Activated CD8-positive, alpha-beta T cell treated with anti-CD3 and anti-CD28 coated beads for 36 hours (primary cell): ENCODE results near the gene CFAP97. TPM values are rescaled to one million over a fixed set of nuclear protein-coding genes. Genes with fewer than 3 reads are reported as not detected.
A peak's percentile ranks its signal among the peaks of the same experiment; 100 is the strongest.

ENCODE experiments used
- ATAC-seq: fragments of 200-7000 bp; cut with Tn5 transposase; one replicate; pipeline ENCODE4 v1.10.0; 2021; ENCODE audit warnings: mild to moderate bottlenecking, moderate library complexity
- CTCF ChIA-PET: fragments of 350-600 bp; sonication (Branson Sonifier 250); formaldehyde crosslinking; loops from one replicate; lab custom pipeline; 2021; ENCODE audit warnings: antibody characterized with exemption; lab: Charles Lee
- POLR2A ChIA-PET: fragments of 350-600 bp; sonication (Branson Sonifier 250); formaldehyde crosslinking; loops from one replicate; lab custom pipeline; 2021; ENCODE audit warnings: antibody characterized with exemption; lab: Charles Lee
- DNase-seq: peaks from one replicate; pipeline ENCODE4 v3.0.0-alpha.2; 2020
- H3K27ac Mint-ChIP-seq: one replicate; pipeline ENCODE4 v1.8.0; 2021; ENCODE audit warnings: mild to moderate bottlenecking, mixed read lengths
- H3K27me3 Mint-ChIP-seq: one replicate; pipeline ENCODE4 v1.8.0; 2021; ENCODE audit warnings: mixed read lengths
- H3K36me3 Mint-ChIP-seq: one replicate; pipeline ENCODE4 v1.8.0; 2021; ENCODE audit warnings: low read depth, mixed read lengths
- H3K4me1 Mint-ChIP-seq: one replicate; pipeline ENCODE4 v1.8.0; 2021; ENCODE audit warnings: low read depth, mixed read lengths
- H3K4me3 Mint-ChIP-seq: one replicate; pipeline ENCODE4 v1.8.0; 2021; ENCODE audit warnings: mild to moderate bottlenecking, moderate library complexity, mixed read lengths
- H3K9me3 Mint-ChIP-seq: one replicate; pipeline ENCODE4 v1.8.0; 2021; ENCODE audit warnings: mixed read lengths
- CTCF ChIP-seq: fragments of 200-600 bp; IDR thresholded peaks from one replicate; pipeline ENCODE4 v1.8.0; 2022; ENCODE audit warnings: antibody characterized with exemption, mild to moderate bottlenecking
- intact Hi-C: fragments of 100-400 bp; cut with micrococcal nuclease; formaldehyde crosslinking; loops from one replicate; pipeline ENCODE4 v1.10.0; 2022
- total RNA-seq, 2 experiments: library from RNA; stranded (reverse); gene quantifications; one replicate each; pipeline ENCODE4 v1.2.3, GENCODE V29; 2021

Gene CFAP97
- total RNA-seq, 2 experiments from 2014 or later: 48.5 to 50.3 TPM

- Mint-ChIP-seq H3K27ac (no peak overlapping the region), H3K4me1 (peaks cover 4% of the 10 kb centered on the region), H3K27me3 (no peaks in the 10 kb centered on the region), H3K9me3 (no peaks in the 10 kb centered on the region), H3K36me3 (peaks cover 5% of the 10 kb centered on the region), H3K4me3 (no peak overlapping the region)
- POLR2A ChIA-PET: no interaction called here
- ATAC-seq: no peak
- no peak for TF ChIP-seq CTCF
- intact Hi-C loops: no loop called here
- no peak for DNase-seq
- CTCF ChIA-PET: interaction anchor here (1.0 kb wide), 1 partner anchor 60 kb away, joined by 3 read pairs; no protein-coding TSS in a partner anchor
Measured at GRCh38 chr4:185225940-185226339, 22.1 kb upstream of the CFAP97 start.

GRCh38 chr4:185224597-185224996, 20.8 kb upstream of the CFAP97 start:
- Mint-ChIP-seq H3K27ac (no peak overlapping the region), H3K36me3 (peaks cover 5% of the 10 kb centered on the region), H3K9me3 (no peaks in the 10 kb centered on the region), H3K4me1 (peaks cover 8% of the 10 kb centered on the region), H3K27me3 (no peaks in the 10 kb centered on the region), H3K4me3 (no peak overlapping the region)
- peak; percentile 22 for TF ChIP-seq CTCF
- CTCF ChIA-PET: no interaction called here
- POLR2A ChIA-PET: no interaction called here
- no peak for DNase-seq
- intact Hi-C loops: no loop called here
- ATAC-seq: no peak

- intact Hi-C loops: no loop called here
- DNase-seq (no peak), ATAC-seq (no peak)
- H3K4me3 Mint-ChIP-seq: no peak overlapping the region
- peaks cover 5% of the 10 kb centered on the region for H3K36me3 Mint-ChIP-seq
- no peak for TF ChIP-seq CTCF
- no peak overlapping the region for H3K27ac Mint-ChIP-seq
- H3K27me3 Mint-ChIP-seq: no peaks in the 10 kb centered on the region
- H3K4me1 Mint-ChIP-seq: peaks cover 12% of the 10 kb centered on the region
- ChIA-PET POLR2A (interaction anchor here (1.2 kb wide), 1 partner anchor 57 kb away, joined by 4 read pairs; no protein-coding TSS in a partner anchor), CTCF (no interaction called here)
- H3K9me3 Mint-ChIP-seq: no peaks in the 10 kb centered on the region
Measured at GRCh38 chr4:185222598-185222997, 18.8 kb upstream of the CFAP97 start.

GRCh38 chr4:185221912-185222311, 18.1 kb upstream of the CFAP97 start:
- no peak for ATAC-seq
- ChIA-PET POLR2A (interaction anchor here (1.2 kb wide), 1 partner anchor 57 kb away, joined by 4 read pairs; no protein-coding TSS in a partner anchor), CTCF (no interaction called here)
- intact Hi-C loops: no loop called here
- DNase-seq: no peak
- no peak overlapping the region for H3K4me3 Mint-ChIP-seq
- peaks cover 15% of the 10 kb centered on the region for H3K4me1 Mint-ChIP-seq
- H3K36me3 Mint-ChIP-seq: peaks cover 5% of the 10 kb centered on the region
- H3K27ac Mint-ChIP-seq: no peak overlapping the region
- TF ChIP-seq CTCF: no peak
- H3K9me3 Mint-ChIP-seq: no peaks in the 10 kb centered on the region
- no peaks in the 10 kb centered on the region for H3K27me3 Mint-ChIP-seq

GRCh38 chr4:185221491-185221890, 17.7 kb upstream of the CFAP97 start:
- Mint-ChIP-seq H3K4me3 (no peak overlapping the region), H3K9me3 (no peaks in the 10 kb centered on the region), H3K4me1 (peaks cover 18% of the 10 kb centered on the region), H3K27ac (no peak overlapping the region), H3K36me3 (peaks cover 5% of the 10 kb centered on the region), H3K27me3 (no peaks in the 10 kb centered on the region)
- ATAC-seq (no peak), DNase-seq (no peak)
- intact Hi-C loops: no loop called here
- ChIA-PET POLR2A (interaction anchor here (1.2 to 2.3 kb wide), 2 partner anchors 12 to 56 kb away, joined by 4 to 6 read pairs; partner anchors contain the start of gene SNX25), CTCF (no interaction called here)
- TF ChIP-seq CTCF: no peak
